ENCODE results near the gene PARD3. TPM values are rescaled to one million over a fixed set of nuclear protein-coding genes. Genes with fewer than 3 reads are reported as not detected.
A peak's percentile ranks its signal among the peaks of the same experiment; 100 is the strongest.

Gene PARD3
- total and polyA plus RNA-seq, 2 donors (not counting 1 experiment from before 2014, with no cell fraction given): 24.0 to 46.4 TPM

DNA sequence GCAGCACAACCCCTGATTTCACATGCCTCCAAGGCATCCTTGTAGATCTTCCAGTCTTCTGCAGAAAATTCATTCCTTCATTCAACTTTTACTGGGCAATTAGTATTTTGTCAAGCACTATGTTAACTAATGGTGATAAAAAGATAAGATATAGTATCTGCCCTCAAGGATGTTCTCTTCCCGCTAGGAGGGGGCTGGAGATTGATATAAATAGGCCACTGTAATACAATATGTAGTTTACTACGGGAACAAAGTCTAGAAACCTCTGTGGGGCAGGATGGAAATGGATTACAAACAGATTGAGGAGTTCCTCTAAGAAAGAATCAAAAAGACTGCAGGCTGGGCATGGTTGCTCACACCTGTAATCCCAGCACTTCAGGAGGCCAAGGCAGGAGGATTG is 10.3 kb upstream of the PARD3 start:
- no peak for DNase-seq (ENCODE audit: low read depth in 2 of 2)
- Histone ChIP-seq H3K27me3 (ENCODE audit: control insufficient read depth, insufficient read depth, low read length) (peaks cover 4% of the 10 kb centered on the region), H3K9ac (ENCODE audit: insufficient read depth, low read length) (no peak overlapping the region), H3K79me2 (ENCODE audit: control insufficient read depth, insufficient read depth, low read length) (no peaks in the 10 kb centered on the region), H3K4me1 (ENCODE audit: control insufficient read depth, extremely low read depth, insufficient read depth, low read length) (no peaks in the 10 kb centered on the region), H3K27ac (ENCODE audit: insufficient read depth, low read length) (no peak overlapping the region), H3K9me3 (ENCODE audit: control insufficient read depth, insufficient read depth, low read depth, low read length) (no peaks in the 10 kb centered on the region), H4K20me1 (ENCODE audit: control insufficient read depth, extremely low read depth, insufficient read depth, low read length) (no peaks in the 10 kb centered on the region), H3K36me3 (ENCODE audit: control insufficient read depth, insufficient read depth, low read length) (no peaks in the 10 kb centered on the region), H2AFZ (ENCODE audit: low read length) (no peak overlapping the region), H3K4me2 (ENCODE audit: extremely low read depth, insufficient read depth, low read length) (no peak overlapping the region), H3K4me3 (replicated peaks in 1 of 4; ENCODE audit: control extremely low read depth in 1 of 4, insufficient read depth in 1 of 4, low read depth in 3 of 4, low read length in 4 of 4) (no peak overlapping the region)
- no peak for TF ChIP-seq CTCF (conservative IDR thresholded peaks at IDR 0.05 in 1 of 2, IDR thresholded peaks at IDR 0.05 in 1 of 2; ENCODE audit: low read depth in 1 of 2, low read length in 2 of 2)
- TF ChIP-seq EZH2 (IDR thresholded peaks at IDR 0.05; ENCODE audit: low read length, missing control alignments): no peak

GRCh38 chr10:34824870-34825269 is 9.8 kb upstream of the PARD3 start:
- DNase-seq (ENCODE audit: low read depth in 2 of 2): no peak
- Histone ChIP-seq H3K36me3 (ENCODE audit: control insufficient read depth, insufficient read depth, low read length) (no peaks in the 10 kb centered on the region), H3K79me2 (ENCODE audit: control insufficient read depth, insufficient read depth, low read length) (no peaks in the 10 kb centered on the region), H3K27me3 (ENCODE audit: control insufficient read depth, insufficient read depth, low read length) (peaks cover 4% of the 10 kb centered on the region), H3K4me1 (ENCODE audit: control insufficient read depth, extremely low read depth, insufficient read depth, low read length) (no peaks in the 10 kb centered on the region), H2AFZ (ENCODE audit: low read length) (no peak overlapping the region), H3K9ac (ENCODE audit: insufficient read depth, low read length) (no peak overlapping the region), H3K9me3 (ENCODE audit: control insufficient read depth, insufficient read depth, low read depth, low read length) (no peaks in the 10 kb centered on the region), H3K4me2 (ENCODE audit: extremely low read depth, insufficient read depth, low read length) (no peak overlapping the region), H4K20me1 (ENCODE audit: control insufficient read depth, extremely low read depth, insufficient read depth, low read length) (no peaks in the 10 kb centered on the region), H3K27ac (ENCODE audit: insufficient read depth, low read length) (no peak overlapping the region), H3K4me3 (replicated peaks in 1 of 4; ENCODE audit: control extremely low read depth in 1 of 4, insufficient read depth in 1 of 4, low read depth in 3 of 4, low read length in 4 of 4) (no peak overlapping the region)
- TF ChIP-seq CTCF (conservative IDR thresholded peaks at IDR 0.05 in 1 of 2, IDR thresholded peaks at IDR 0.05 in 1 of 2; ENCODE audit: low read depth in 1 of 2, low read length in 2 of 2) (peak in 1 of 2 donors; percentile 30), EZH2 (IDR thresholded peaks at IDR 0.05; ENCODE audit: low read length, missing control alignments) (no peak)

- no peak overlapping the region for H3K4me2 ChIP-seq (ENCODE audit: extremely low read depth, insufficient read depth, low read length)
- TF ChIP-seq EZH2 (IDR thresholded peaks at IDR 0.05; ENCODE audit: low read length, missing control alignments) (no peak), CTCF (conservative IDR thresholded peaks at IDR 0.05 in 1 of 2, IDR thresholded peaks at IDR 0.05 in 1 of 2; ENCODE audit: low read depth in 1 of 2, low read length in 2 of 2) (no peak)
- peak in 1 of 2 donors; percentile 44 for DNase-seq (ENCODE audit: low read depth in 2 of 2)
These were observed 6.8 kb upstream of the PARD3 start for GRCh38 chr10:34821587-34822585.

More at GRCh38 chr10:34821587-34822585, 6.8 kb upstream of the PARD3 start:
- Histone ChIP-seq H3K27ac (ENCODE audit: insufficient read depth, low read length) (no peak overlapping the region), H3K27me3 (ENCODE audit: control insufficient read depth, insufficient read depth, low read length) (peaks cover 4% of the 10 kb centered on the region), H3K4me3 (replicated peaks in 1 of 4; ENCODE audit: control extremely low read depth in 1 of 4, insufficient read depth in 1 of 4, low read depth in 3 of 4, low read length in 4 of 4) (no peak overlapping the region), H3K9me3 (ENCODE audit: control insufficient read depth, insufficient read depth, low read depth, low read length) (no peaks in the 10 kb centered on the region), H3K9ac (ENCODE audit: insufficient read depth, low read length) (no peak overlapping the region), H3K79me2 (ENCODE audit: control insufficient read depth, insufficient read depth, low read length) (no peaks in the 10 kb centered on the region), H4K20me1 (ENCODE audit: control insufficient read depth, extremely low read depth, insufficient read depth, low read length) (no peaks in the 10 kb centered on the region), H3K4me1 (ENCODE audit: control insufficient read depth, extremely low read depth, insufficient read depth, low read length) (no peaks in the 10 kb centered on the region), H3K36me3 (ENCODE audit: control insufficient read depth, insufficient read depth, low read length) (no peaks in the 10 kb centered on the region), H2AFZ (ENCODE audit: low read length) (no peak overlapping the region)

All from fibroblast of lung (primary cell).